ENCODE measurements around the gene RABAC1.

DNA sequence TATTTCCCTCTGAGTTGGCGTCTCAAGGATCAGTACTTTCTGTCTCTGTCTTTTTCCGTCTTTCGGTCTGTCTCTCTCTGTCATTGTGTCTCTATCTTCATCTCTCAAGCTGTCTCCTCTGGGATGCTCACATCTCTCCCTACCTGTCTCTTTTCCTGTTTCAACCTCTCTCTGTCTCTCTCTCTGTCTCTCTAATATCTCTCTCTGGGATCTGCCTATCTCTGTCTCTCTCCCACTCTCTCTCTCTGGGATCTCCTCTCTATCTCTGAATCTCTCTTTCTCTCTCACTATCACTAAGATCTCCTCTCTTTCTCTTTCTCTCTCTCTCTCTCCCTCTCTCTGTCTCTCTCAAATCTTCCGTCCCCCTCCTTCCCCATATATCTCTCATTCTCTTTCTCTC, 30.9 kb upstream of the RABAC1 start:
- TF ChIP-seq, protein P1, sequence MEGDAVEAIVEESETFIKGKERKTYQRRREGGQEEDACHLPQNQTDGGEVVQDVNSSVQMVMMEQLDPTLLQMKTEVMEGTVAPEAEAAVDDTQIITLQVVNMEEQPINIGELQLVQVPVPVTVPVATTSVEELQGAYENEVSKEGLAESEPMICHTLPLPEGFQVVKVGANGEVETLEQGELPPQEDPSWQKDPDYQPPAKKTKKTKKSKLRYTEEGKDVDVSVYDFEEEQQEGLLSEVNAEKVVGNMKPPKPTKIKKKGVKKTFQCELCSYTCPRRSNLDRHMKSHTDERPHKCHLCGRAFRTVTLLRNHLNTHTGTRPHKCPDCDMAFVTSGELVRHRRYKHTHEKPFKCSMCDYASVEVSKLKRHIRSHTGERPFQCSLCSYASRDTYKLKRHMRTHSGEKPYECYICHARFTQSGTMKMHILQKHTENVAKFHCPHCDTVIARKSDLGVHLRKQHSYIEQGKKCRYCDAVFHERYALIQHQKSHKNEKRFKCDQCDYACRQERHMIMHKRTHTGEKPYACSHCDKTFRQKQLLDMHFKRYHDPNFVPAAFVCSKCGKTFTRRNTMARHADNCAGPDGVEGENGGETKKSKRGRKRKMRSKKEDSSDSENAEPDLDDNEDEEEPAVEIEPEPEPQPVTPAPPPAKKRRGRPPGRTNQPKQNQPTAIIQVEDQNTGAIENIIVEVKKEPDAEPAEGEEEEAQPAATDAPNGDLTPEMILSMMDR (conservative IDR thresholded peaks at IDR 0.05; ENCODE audit: low read depth in 2 of 2): no peak
- no peak for TF ChIP-seq POLR2AphosphoS5 (IDR thresholded peaks at IDR 0.05; ENCODE audit: low read depth)
- TF ChIP-seq ZNF114 (CRISPR knock-in tag; IDR thresholded peaks at IDR 0.05): no peak
- TF ChIP-seq, protein P2, sequence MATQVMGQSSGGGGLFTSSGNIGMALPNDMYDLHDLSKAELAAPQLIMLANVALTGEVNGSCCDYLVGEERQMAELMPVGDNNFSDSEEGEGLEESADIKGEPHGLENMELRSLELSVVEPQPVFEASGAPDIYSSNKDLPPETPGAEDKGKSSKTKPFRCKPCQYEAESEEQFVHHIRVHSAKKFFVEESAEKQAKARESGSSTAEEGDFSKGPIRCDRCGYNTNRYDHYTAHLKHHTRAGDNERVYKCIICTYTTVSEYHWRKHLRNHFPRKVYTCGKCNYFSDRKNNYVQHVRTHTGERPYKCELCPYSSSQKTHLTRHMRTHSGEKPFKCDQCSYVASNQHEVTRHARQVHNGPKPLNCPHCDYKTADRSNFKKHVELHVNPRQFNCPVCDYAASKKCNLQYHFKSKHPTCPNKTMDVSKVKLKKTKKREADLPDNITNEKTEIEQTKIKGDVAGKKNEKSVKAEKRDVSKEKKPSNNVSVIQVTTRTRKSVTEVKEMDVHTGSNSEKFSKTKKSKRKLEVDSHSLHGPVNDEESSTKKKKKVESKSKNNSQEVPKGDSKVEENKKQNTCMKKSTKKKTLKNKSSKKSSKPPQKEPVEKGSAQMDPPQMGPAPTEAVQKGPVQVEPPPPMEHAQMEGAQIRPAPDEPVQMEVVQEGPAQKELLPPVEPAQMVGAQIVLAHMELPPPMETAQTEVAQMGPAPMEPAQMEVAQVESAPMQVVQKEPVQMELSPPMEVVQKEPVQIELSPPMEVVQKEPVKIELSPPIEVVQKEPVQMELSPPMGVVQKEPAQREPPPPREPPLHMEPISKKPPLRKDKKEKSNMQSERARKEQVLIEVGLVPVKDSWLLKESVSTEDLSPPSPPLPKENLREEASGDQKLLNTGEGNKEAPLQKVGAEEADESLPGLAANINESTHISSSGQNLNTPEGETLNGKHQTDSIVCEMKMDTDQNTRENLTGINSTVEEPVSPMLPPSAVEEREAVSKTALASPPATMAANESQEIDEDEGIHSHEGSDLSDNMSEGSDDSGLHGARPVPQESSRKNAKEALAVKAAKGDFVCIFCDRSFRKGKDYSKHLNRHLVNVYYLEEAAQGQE (IDR thresholded peaks at IDR 0.05; ENCODE audit: unreplicated experiment): no peak
- TF ChIP-seq EZH2 (IDR thresholded peaks at IDR 0.05; ENCODE audit: low read depth, unreplicated experiment): no peak
- TF ChIP-seq NANOG (IDR thresholded peaks at IDR 0.05; ENCODE audit: borderline replicate concordance): no peak
- no peak for TF ChIP-seq CREB1 (CRISPR knock-in tag; IDR thresholded peaks at IDR 0.05; ENCODE audit: low read depth)
- TF ChIP-seq JUNB (IDR thresholded peaks at IDR 0.05; ENCODE audit: unreplicated experiment): no peak
- no peak for TF ChIP-seq STAT1 (IDR thresholded peaks at IDR 0.05; ENCODE audit: unreplicated experiment)
- no peak for TF ChIP-seq ZNF331 (CRISPR knock-in tag; IDR thresholded peaks at IDR 0.05; ENCODE audit: low read depth)
- no peak for TF ChIP-seq EZH2phosphoT487 (IDR thresholded peaks at IDR 0.05; ENCODE audit: unreplicated experiment)
- TF ChIP-seq, protein P3, sequence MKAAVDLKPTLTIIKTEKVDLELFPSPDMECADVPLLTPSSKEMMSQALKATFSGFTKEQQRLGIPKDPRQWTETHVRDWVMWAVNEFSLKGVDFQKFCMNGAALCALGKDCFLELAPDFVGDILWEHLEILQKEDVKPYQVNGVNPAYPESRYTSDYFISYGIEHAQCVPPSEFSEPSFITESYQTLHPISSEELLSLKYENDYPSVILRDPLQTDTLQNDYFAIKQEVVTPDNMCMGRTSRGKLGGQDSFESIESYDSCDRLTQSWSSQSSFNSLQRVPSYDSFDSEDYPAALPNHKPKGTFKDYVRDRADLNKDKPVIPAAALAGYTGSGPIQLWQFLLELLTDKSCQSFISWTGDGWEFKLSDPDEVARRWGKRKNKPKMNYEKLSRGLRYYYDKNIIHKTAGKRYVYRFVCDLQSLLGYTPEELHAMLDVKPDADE (IDR thresholded peaks at IDR 0.05): no peak
